Right lobe of liver (tissue), 6 donors: ENCODE data around the gene ACTN2. TPM values are rescaled to one million over a fixed set of nuclear protein-coding genes. Genes with fewer than 3 reads are reported as not detected.

Experiments used
- ATAC-seq, 4 donors: fragments of 200-7000 bp; cut with Tn5 transposase; one replicate each; pipeline ENCODE4 v1.9.1; 2020; ENCODE audit warnings: mild to moderate bottlenecking in 4 of 4, moderate library complexity in 4 of 4
- DNase-seq, 3 donors: peaks; one replicate each; pipeline ENCODE4 v3.0.0-alpha.2; 2020
- H3K27ac ChIP-seq, 3 donors: fragments of 200-600 bp; one replicate each; pipeline ENCODE4 v1.8.0; 2022
- H3K27me3 ChIP-seq, 2 donors: fragments of 200-600 bp; one replicate each; pipeline ENCODE4 v1.8.0; 2022
- H3K36me3 ChIP-seq, 4 donors: fragments of 200-600 bp; sonication (generic) in 1 of 4; one replicate each; pipeline versions ENCODE4 v1.5.1 to v1.8.0; 2017 to 2022; ENCODE audit warnings: control low read depth in 1 of 4
- H3K4me1 ChIP-seq, 4 donors: fragments of 200-600 bp; sonication (generic) in 1 of 4; one replicate each; pipeline versions ENCODE4 v1.5.1 to v1.8.0; 2017 to 2022; ENCODE audit warnings: control low read depth in 1 of 4
- H3K4me3 ChIP-seq, 3 donors: fragments of 200-600 bp; one replicate each; pipeline ENCODE4 v1.8.0; 2022
- H3K9me3 ChIP-seq, 4 donors: fragments of 200-600 bp; sonication (generic) in 1 of 4; one replicate each; pipeline versions ENCODE4 v1.5.1 to v1.8.0; 2017 to 2022; ENCODE audit warnings: control low read depth in 1 of 4
- CTCF ChIP-seq, 4 donors: fragments of 200-600 bp in 3 of 4; fragments of 450-650 bp in 1 of 4; IDR thresholded peaks; one replicate each; pipeline versions ENCODE4 v1.5.1 to v1.8.0; 2016 to 2022; ENCODE audit warnings: antibody characterized with exemption in 4 of 4, mild to moderate bottlenecking in 2 of 4
- POLR2A ChIP-seq: fragments of 450-650 bp; IDR thresholded peaks from one replicate; pipeline ENCODE4 v1.6.1; 2017; ENCODE audit warnings: antibody characterized with exemption, mild to moderate bottlenecking
- WGBS: methylation state at CpG from one replicate; pipeline ENCODE4 v1.1.6; 2018; ENCODE audit warnings: low coverage, low lambda C conversion rate; ENCODE audit not compliant: insufficient coverage; ENCODE audit errors: missing lambda C conversion rate; 5-methylcytosine and 5-hydroxymethylcytosine counted together
- intact Hi-C, 2 donors: fragments of 100-400 bp; cut with DNase I; formaldehyde crosslinking; loops; one replicate each; pipeline versions ENCODE4 v1.11.2 to v1.14.1; 2022
- total RNA-seq, 6 experiments: library from RNA; depleted of rRNA in 2 of 6; stranded (reverse); fragments of >200 nt in 2 of 6; fragmentation: NEBNext Ultra II Directional in 3 of 6; extraction: Animal tissue kit (Norgen Biotek cat#: 25700) in 3 of 6; gene quantifications; one replicate each; pipeline versions ENCODE4 v1.1.0 to v1.2.4, GENCODE V29; 2016 to 2023
- donor health status: DM: no; HTN: yes; CAD: no.
- donor health status: DM: no; HTN: no; CAD: no.
- donor health status: DM: no; HTN: no; CAD: no.
- donor health status: DM: no; HTN: yes; CAD: no.
- donor health status: DM: no; HTN: yes; CAD: no.

The ACTN2 gene
- total RNA-seq, 6 experiments from 2014 or later = 0.29 to 1.4 (median 0.58) TPM; not detected in 1

GRCh38 chr1:236645016-236645680, 41.2 kb upstream of the ACTN2 start:
- ATAC-seq (no peak), DNase-seq (no peak)
- WGBS = 63% methylated on average over 5 of the region's 5 CpGs
- no peaks in the 10 kb centered on the region for H3K4me1 ChIP-seq
- no peaks in the 10 kb centered on the region for H3K9me3 ChIP-seq
- no peaks in the 10 kb centered on the region for H3K27me3 ChIP-seq
- H3K36me3 ChIP-seq = no peaks in the 10 kb centered on the region
- H3K27ac ChIP-seq = no peak overlapping the region
- H3K4me3 ChIP-seq = no peak overlapping the region
- TF ChIP-seq CTCF (IDR thresholded peaks at IDR 0.05) = no peak
- TF ChIP-seq POLR2A = no peak
- intact Hi-C loops = no loop called here

GRCh38 chr1:236654511-236654910, 31.8 kb upstream of the ACTN2 start:
- H3K4me1 ChIP-seq = no peaks in the 10 kb centered on the region
- intact Hi-C loops = no loop called here
- DNase-seq (no peak), ATAC-seq (no peak)
- no peak overlapping the region for H3K4me3 ChIP-seq
- no peaks in the 10 kb centered on the region for H3K27me3 ChIP-seq
- H3K27ac ChIP-seq = no peak overlapping the region
- 21% methylated on average over 1 of the region's 1 CpG for WGBS
- no peaks in the 10 kb centered on the region for H3K36me3 ChIP-seq
- no peaks in the 10 kb centered on the region for H3K9me3 ChIP-seq
- no peak for TF ChIP-seq POLR2A
- TF ChIP-seq CTCF (IDR thresholded peaks at IDR 0.05) = no peak

- intact Hi-C loops = no loop called here
- DNase-seq = no peak
- 25% methylated on average over 5 of the region's 5 CpGs for WGBS
Observed at GRCh38 chr1:236654957-236655356, 31.3 kb upstream of the ACTN2 start.

GRCh38 chr1:236657398-236657797, 28.9 kb upstream of the ACTN2 start:
- intact Hi-C loops = no loop called here
- no peaks in the 10 kb centered on the region for H3K27me3 ChIP-seq
- ATAC-seq (no peak), DNase-seq (no peak)
- H3K4me1 ChIP-seq = no peaks in the 10 kb centered on the region
- no peak overlapping the region for H3K27ac ChIP-seq
- no peaks in the 10 kb centered on the region for H3K9me3 ChIP-seq
- TF ChIP-seq CTCF (IDR thresholded peaks at IDR 0.05) = no peak
- TF ChIP-seq POLR2A = no peak
- 62% methylated on average over 4 of the region's 8 CpGs for WGBS
- H3K36me3 ChIP-seq = no peaks in the 10 kb centered on the region
- H3K4me3 ChIP-seq = no peak overlapping the region

More at GRCh38 chr1:236654957-236655356, 31.3 kb upstream of the ACTN2 start:
- no peak overlapping the region for H3K4me3 ChIP-seq
- no peaks in the 10 kb centered on the region for H3K36me3 ChIP-seq
- no peak overlapping the region for H3K27ac ChIP-seq
- no peaks in the 10 kb centered on the region for H3K9me3 ChIP-seq
- TF ChIP-seq POLR2A (no peak), CTCF (IDR thresholded peaks at IDR 0.05) (no peak)
- H3K4me1 ChIP-seq = no peaks in the 10 kb centered on the region
- no peaks in the 10 kb centered on the region for H3K27me3 ChIP-seq
- no peak for ATAC-seq
